HG03280 (cell line): Measurements from ENCODE around the gene PLXNA1.
A peak's percentile ranks its signal among the peaks of the same experiment; 100 is the strongest.

Experiments used
- ATAC-seq: cut with Tn5 transposase; IDR thresholded peaks from one replicate; pipeline ENCODE4 v1.9.1; 2021; ENCODE audit warnings: mild to moderate bottlenecking, moderate library complexity; ENCODE audit not compliant: unreplicated experiment

The PLXNA1 gene

GRCh38 chr3:126952983-126953660, 29.8 kb upstream of the PLXNA1 start:
- ATAC-seq = no peak

DNA sequence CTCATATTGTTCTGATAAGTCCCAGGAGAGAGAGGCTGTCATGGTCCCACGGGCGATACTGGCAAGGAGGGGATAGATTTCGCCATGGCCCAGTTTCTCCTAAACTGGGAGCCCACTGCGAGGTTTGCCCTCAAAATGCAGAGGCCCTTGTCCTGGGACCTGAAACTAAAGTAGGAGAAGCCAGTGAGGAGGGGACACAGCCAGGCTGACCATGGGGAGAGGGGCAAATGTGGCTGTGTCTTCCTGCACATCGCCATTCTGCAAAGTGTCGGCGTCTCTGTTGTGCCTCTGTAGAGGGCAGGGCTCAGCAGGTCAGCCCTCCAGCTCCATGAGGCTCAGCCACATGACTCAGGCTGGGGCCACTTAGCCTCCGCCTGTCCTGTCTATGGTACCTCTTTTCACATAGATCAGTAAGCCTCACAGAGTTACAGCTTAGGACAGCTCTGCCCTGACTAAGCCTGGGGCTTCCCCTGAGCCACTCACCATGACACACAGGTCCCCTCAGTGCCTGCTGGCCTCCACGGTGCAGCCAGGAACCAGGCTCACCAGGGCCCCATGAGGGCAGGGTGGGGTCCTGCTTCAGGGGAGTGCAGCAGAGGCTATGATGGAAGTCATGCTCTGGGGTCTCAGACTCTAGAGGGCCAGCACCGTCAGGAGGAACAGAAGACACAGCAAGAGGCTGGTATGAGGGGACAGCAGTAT, 28.6 kb upstream of the PLXNA1 start:
- ATAC-seq = peak; percentile 63

DNA sequence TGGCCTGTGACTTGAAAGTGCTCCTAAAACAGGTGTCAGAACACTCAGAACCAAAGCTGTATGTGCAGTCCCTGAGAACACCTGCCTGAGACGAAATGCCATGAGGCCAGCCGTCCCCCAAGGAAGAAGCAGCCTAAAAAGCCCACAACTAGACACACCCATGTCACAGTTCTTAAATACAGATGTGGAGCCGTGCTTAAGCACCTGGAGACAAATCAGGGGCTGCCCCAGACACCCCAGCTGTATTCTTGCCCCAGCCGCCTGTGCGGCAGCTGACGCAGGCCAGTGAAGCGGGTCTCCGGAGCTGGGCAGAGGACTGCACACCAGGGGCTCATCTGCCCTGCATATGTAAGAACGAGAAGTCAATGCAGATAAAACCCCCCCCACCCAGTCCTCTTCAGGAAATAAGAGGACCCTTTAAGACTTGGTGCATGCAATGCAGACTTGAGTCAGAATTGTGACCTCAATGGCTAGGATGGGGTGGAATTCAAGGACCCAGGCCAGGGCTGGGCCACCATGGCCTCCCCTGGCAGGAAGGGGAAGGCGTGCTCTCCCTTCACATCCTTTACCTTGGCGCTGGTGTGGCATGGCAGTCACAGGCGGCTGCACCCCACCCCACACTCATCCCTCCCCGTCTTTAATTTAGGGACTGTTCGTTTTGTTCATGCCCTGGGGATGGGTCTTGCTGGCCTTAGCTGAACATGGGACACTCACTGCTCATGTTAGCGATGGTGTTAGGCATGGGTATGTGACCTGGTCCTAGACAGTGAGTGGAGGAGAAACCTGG, 27.7 kb upstream of the PLXNA1 start:
- ATAC-seq = peak; percentile 72

GRCh38 chr3:126956361-126956760, 26.6 kb upstream of the PLXNA1 start:
- ATAC-seq = no peak

DNA sequence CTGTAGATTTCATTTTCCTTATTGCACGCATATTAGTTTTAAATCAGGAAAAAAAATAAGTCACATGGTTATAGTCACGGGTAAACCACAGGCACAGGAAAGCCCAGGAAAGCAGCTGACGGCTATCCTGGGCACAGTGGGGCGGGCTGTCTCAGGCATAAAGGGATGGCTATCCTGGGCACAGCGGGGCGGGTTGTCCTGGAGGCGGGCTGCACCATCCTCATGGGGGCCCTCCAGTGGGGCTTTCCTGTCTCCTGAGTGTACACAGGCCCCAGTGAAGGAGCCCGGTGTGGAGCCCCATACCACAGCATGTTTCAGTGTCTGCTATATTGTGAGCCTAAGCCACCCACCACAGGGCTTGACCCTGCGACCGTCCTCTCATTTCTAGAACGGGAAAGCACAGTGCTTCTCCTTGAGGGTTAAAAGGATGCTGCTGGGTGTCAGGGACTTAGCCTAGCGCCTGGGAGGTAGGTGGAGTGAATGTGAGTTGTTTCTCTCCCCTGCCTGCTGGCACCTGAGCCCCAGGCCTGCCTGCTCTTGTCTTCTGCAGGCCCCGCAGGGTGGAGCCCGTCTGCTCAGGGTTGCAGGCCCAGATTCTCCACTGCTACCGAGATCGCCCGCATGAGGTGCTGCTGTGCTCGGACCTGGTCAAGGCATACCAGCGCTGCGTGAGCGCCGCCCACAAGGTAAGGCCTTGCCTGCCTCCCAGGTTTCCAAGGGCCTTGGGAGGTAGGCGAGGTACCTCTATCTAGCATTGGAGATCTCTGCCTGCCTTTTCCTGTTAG, 25.9 kb upstream of the PLXNA1 start:
- ATAC-seq = no peak

- ATAC-seq = no peak
Measured at GRCh38 chr3:126957776-126958637, 24.9 kb upstream of the PLXNA1 start.

- ATAC-seq = no peak
Measured at GRCh38 chr3:126958638-126959085, 24.3 kb upstream of the PLXNA1 start.

DNA sequence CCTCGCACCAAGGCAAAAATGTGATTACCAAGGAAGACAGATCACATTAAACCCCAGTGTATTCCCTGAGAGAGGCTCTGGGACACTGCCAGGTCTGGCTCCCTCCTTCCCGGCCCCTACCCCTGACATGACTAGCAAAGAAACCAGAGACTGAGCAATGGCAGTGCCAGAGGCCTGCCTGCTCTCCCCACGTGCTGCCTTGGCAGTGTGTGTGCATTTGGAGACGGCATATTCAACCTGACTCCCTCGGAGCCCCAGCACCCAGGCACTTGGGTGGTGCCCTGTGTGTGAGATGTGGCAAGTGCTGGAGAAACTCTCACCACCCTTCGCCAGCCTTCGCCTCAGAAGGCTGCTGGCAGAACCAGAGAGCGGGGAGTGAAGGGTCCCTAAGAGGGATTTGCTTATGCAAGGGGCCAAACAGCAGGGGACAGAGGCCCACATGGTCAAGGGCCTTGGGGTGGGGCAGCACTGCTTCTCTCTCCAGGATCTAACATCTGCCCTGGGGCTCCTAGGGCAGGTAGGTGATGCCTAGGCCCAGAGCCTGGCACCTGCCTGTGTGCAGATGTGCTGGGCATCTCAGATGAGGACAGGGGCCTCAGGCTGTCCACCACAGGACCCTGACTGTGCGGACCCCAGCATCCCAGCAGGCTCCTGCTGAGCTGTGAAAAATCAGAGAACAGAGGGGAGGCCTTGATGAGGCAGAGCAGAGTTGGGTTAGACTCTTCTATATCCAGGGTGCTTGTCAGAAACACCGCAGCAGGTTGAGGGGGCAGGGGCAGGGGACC, 23.6 kb upstream of the PLXNA1 start:
- ATAC-seq = no peak

- no peak for ATAC-seq
Measured at GRCh38 chr3:126959921-126960603, 22.9 kb upstream of the PLXNA1 start.

GRCh38 chr3:126960604-126960995, 22.3 kb upstream of the PLXNA1 start:
- ATAC-seq = no peak

DNA sequence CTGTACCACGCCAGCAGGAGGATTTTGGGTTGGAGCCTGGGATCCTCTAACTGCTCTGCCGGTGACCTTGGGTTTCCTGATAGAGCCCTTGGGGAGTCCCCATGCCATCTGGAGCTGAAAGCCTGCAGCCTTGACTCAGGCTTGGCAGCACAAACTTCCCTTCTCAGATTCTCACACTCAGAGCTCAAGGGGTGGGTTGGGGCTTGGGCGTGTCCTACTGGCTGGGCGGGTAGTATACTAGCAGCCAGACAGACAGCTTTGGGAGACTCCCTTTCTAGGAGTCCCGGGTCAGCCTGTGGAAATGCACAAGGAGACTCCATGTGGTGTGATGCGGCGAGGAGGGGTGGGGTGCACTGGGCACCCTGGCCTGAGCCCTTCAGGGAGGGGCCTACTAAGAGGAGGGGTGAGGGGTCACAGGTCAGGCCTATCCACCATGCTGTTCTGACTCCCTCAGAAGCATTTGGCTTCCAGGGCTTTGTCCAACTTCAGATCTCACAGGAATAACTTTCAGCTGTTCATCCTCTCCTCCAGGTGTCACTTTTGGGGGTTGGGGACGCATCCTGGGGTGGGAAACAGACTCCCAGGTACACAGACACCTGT, 21.6 kb upstream of the PLXNA1 start:
- ATAC-seq = no peak

DNA sequence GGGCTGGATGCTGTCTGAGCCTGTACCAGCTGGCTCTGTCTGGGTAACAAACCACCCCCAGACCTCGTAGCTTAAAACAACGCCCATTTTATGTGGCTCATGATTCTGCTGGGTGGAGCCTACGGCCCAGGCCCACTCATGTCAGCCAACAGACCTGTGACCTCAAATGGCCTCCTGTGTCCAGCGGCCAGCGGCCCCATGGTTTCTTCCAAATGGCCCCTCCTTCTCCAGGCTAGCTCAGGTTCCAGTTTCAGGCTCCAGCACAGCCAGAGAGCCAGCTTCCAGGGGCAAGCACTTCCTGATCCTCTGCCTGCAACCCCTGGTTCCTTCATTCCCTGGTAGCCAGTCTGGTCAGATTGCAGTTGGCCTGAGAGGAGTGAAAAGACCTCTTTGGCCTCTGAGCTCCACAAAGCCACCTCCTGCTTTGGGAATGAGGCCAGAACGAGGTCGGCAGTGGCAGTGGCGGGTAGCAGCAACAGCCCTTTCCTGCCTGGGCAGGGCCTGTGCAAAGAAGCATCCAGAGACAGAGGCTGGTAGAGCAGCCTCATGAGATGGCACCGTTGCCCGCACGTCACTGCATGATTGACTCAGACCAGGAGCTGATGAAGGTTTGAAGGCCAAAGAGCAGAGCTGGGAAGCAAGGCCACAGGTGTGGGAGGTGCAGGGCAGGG, 21.0 kb upstream of the PLXNA1 start:
- ATAC-seq = no peak

GRCh38 chr3:126962756-126963155, 20.2 kb upstream of the PLXNA1 start:
- no peak for ATAC-seq

DNA sequence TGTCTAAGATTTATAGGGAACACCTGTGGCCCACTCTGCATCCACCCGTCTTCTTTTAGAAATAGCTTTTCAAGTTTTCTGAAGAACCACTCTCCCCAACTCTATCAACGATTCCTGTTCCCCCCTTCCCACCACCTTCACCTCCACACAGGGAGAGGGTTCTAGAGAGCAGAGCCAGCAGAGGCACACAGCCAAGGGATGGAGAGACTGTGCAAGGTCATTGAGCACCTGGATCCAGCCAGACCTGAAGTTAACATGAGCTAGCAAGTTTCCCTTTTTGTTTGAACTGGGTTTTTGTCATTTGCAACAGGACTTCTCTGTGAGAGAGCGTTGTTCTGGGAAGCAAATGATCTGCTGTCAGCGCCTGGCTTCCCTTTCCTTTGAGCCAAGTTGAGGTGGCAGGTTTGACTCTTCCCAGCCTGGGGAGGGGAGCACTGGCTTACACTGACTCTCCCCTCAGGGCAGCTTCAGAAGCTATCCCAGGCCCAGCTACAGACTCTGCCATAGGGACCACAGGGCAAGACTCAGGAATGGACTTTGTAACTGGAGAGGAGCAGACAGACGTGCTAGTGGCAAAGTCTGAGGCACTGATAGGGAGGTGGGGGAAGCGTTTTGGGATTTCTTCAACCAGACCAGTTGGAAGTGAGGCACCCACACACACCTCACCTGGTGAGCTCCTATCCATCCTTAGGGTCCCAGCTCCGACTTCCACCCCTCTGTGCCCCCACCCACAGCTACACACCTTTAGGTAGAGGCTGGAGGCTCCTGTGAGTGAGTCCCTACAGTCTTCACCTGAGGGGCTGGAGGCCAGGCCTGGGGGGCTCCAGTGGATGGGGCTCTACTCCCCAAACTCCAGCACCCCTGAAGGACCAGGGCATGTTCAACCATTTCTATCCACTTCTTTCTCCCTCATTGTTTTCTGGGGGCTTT, 19.4 kb upstream of the PLXNA1 start:
- ATAC-seq = no peak

GRCh38 chr3:126964261-126964660, 18.7 kb upstream of the PLXNA1 start:
- ATAC-seq = no peak

GRCh38 chr3:126964950-126965349, 18.0 kb upstream of the PLXNA1 start:
- no peak for ATAC-seq
